Stromal cell of bone marrow (primary cell): ENCODE results near the gene MKX.

Experiments used
- DNase-seq: peaks from one replicate; pipeline ENCODE4 v3.0.0-alpha.2; 2012; ENCODE audit warnings: low read depth

Gene MKX

GRCh38 chr10:27745732-27746396 lies at the start of gene MKX:
TSS of gene MKX (minus strand) at chr10:27745819. CDS start at chr10:27743415, 2,404 bp downstream.
- DNase-seq: no peak

DNA sequence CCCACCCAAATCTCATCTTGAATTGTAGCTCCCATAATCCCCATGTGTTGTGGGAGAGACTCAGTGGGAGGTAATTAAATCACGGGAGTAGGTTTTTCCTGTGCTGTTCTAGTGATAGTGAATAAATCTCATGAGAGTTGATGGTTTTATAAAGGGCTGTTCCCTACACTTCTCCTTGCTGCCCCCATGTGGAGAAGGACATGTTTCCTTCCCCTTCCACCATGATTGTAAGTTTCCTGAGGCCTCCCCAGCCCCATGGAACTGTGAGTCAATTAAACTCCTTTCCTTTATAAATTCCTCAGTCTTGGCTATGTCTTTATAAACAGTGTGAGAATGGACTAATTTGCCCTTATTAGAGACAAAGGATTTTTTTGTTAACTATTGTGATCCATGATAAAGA lies 48.5 kb upstream of the MKX start:
- DNase-seq: no peak

DNA sequence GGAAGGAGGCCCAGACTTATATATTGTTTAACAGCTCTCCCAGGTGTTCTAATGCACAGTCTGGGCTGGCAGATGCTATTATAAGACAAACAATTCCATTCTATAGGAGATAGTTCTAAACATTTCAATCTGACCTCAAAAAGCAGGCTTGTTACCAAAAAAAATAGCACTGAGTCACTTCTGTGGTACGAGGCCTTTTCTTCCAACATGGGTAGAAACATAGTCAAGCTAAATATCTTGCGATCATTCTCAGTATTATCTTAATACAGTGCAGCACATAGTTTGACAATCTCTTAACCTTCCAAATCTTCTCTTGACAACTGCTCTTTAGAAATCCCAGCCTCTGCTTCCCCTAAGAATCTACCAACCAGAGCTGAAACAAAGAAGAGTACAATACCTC lies 46.6 kb upstream of the MKX start:
- peak; percentile 6 for DNase-seq

- no peak for DNase-seq
These were observed 38.7 kb upstream of the MKX start for GRCh38 chr10:27784272-27784671.

DNA sequence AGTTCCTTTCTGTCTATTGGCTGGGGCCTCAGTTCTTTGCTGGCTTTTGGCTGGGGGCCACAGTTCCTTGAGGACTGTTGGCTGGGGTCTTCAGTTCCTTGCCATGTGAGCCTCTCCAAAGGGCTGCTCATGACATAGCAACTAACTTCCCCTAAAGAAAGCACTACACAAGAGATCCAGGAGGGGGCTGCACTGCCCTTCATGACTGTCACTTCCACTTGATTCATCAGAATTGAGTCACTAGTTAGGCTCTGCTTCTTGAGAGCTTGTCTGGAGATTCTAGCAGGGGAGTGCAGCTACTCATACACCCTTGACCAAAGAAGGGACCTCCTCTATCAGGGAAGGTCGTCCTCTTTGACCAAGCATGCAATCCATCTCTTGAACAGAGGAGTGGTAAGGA lies 38.0 kb upstream of the MKX start:
- DNase-seq: peak; percentile 48

DNA sequence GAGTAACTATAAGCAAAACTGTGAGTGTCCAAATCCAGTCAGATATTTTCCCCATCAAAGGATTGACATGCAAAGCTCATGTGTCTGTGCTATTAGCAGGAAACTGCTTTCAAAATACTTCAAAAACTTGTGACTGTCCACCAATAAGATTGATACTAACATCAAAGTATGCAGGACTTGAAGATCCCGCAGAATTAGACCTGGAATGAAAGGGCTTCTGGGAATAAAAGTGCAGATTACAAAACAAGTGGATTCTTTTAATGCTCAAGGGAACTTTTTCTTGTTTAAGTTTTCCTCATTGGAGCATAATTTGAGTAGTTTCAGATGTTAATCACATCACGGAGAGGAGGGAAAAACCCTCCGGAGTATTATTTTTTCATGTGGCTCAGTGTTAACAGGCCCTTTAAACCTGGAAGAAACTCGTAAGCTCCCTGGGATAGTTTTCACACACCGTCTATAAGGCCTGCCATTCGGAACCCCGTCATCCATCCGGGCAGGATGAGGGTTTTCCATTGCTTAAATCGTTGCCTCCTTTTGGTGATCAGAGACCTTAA lies 33.9 kb upstream of the MKX start:
- peak; percentile 15 for DNase-seq

DNA sequence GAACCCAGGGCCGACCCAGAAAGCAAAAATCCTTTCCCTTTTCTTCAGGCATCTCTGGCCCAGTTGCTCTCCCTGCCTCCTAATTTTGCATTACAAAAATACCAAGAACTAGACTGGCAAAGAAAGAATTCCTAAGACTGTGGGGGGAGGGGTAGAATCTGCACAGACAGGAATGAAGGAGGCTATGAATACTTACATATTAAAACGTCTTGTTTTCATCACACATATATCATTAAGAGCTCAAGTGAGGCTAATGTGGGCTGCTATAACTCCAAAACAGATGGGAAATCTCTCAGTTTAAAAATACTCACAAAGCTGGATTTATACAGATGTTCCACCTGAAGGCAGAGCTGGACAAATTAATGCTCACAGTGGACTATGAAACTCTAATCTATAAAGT lies 29.2 kb upstream of the MKX start:
- no peak for DNase-seq

GRCh38 chr10:27771231-27771630 lies 25.6 kb upstream of the MKX start:
- DNase-seq: no peak

GRCh38 chr10:27770181-27770580 lies 24.6 kb upstream of the MKX start:
- no peak for DNase-seq

- DNase-seq: no peak
These were observed 15.2 kb upstream of the MKX start for GRCh38 chr10:27760867-27761266.

GRCh38 chr10:27759483-27760272 lies 14.1 kb upstream of the MKX start:
- DNase-seq: no peak

- no peak for DNase-seq
These were observed 7.1 kb upstream of the MKX start for GRCh38 chr10:27752673-27753237.

- no peak for DNase-seq
These were observed 3.0 kb upstream of the MKX start for GRCh38 chr10:27748601-27749000.

- DNase-seq: no peak
These were observed 1.5 kb upstream of the MKX start for GRCh38 chr10:27747096-27747451.

- DNase-seq: no peak
These were observed 927 bp upstream of the MKX start for GRCh38 chr10:27746397-27747095.

DNA sequence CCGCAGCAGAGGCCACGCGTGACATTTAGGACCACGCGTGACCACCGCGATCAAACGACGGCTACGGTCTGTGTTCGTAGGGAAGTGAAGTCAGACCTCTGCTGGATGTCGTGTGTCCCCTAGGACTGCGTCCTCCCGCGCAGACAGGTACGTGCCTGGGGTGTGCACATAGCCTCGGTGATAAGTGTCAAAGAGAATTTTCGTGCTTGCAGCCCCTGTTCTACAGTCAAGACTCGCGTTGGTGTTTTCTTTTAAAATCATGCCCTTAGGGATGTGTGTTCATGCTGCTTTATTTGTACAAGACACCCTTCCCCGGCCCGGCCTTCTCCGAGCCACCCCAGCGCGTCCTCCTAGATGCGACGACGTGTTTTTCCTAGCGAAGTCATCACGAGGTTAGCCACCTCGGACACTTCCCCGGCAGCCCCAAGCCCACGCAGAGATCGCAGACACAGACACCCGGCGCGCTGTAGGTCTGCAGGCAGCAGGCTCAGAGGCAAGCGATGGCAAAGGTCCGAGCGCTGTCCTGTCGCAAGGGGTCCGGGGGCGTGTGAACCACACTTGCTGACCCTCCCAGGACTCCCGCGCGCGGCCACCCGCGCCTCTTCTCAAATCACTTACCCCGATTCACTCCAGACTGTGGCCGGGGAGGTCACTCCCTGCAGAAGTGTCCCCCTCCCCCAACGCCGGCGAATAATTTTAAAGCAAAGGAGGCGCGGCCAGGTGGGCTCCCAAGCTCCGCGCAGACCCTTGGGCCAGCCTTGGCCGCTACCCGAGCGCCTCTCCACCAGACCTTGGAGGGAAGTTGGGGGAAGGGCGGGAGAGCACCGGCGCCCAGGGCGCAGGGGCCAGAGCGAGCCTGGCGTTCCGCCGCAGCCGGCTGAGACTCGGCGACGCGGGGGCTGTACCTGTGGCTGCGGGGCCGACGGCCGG lies 552 bp downstream of the MKX start:
- no peak for DNase-seq

GRCh38 chr10:27743877-27744801 lies 1.5 kb downstream of the MKX start:
- no peak for DNase-seq

- no peak for DNase-seq
These were observed 2.4 kb downstream of the MKX start for GRCh38 chr10:27743012-27743876.
